IPS-20b (cell line): ENCODE results near the gene ACAP3.

Experiments
- H3K27ac ChIP-seq: one replicate; pipeline ENCODE4 v1.5.1; 2013; ENCODE audit warnings: low read length
- H3K27me3 ChIP-seq: 2 replicates; pipeline ENCODE4 v1.6.1; 2013; ENCODE audit warnings: mild to moderate bottlenecking, low read length, inconsistent platforms; ENCODE audit not compliant: insufficient read depth
- H3K36me3 ChIP-seq: 2 replicates; pipeline ENCODE4 v1.6.1; 2013; ENCODE audit warnings: low read depth, mild to moderate bottlenecking, inconsistent platforms, low read length, moderate library complexity; ENCODE audit not compliant: insufficient read depth
- H3K4me1 ChIP-seq: 2 replicates; pipeline ENCODE4 v1.6.1; 2013; ENCODE audit warnings: mild to moderate bottlenecking, control low read depth, inconsistent platforms, low read length, moderate library complexity; ENCODE audit not compliant: insufficient read depth
- H3K4me3 ChIP-seq: 2 replicates; pipeline ENCODE4 v1.5.1; 2013; ENCODE audit warnings: mild to moderate bottlenecking, low read length, inconsistent platforms
- H3K9ac ChIP-seq: 2 replicates; pipeline ENCODE4 v1.6.1; 2013; ENCODE audit warnings: low read depth, mild to moderate bottlenecking, inconsistent platforms, low read length, moderate library complexity
- H3K9me3 ChIP-seq: 2 replicates; pipeline ENCODE4 v1.6.1; 2013; ENCODE audit warnings: mild to moderate bottlenecking, low read depth, low read length, inconsistent platforms; ENCODE audit not compliant: insufficient read depth

ACAP3 gene

GRCh38 chr1:1246577-1247340 lies 61.0 kb downstream of the ACAP3 start, which contains the start of gene C1QTNF12:
C1QTNF12 (minus strand) TSS chr1:1246722; CDS start chr1:1246690, 32 bp downstream.
- peaks cover 29% of the 10 kb centered on the region for H3K27me3 ChIP-seq
- no peaks in the 10 kb centered on the region for H3K36me3 ChIP-seq
- H3K27ac ChIP-seq: no peak within 1 kb of the TSS
- no peaks in the 10 kb centered on the region for H3K9me3 ChIP-seq
- H3K4me1 ChIP-seq: no peaks in the 10 kb centered on the region
- H3K4me3 ChIP-seq: peak within 1 kb of the TSS; percentile 14; the same call in 1 of the 2 replicates
- H3K9ac ChIP-seq: no peak within 1 kb of the TSS

- H3K27ac ChIP-seq: no peak overlapping the region
- H3K9ac ChIP-seq: no peak overlapping the region
- H3K27me3 ChIP-seq: peaks cover 29% of the 10 kb centered on the region
- H3K9me3 ChIP-seq: no peaks in the 10 kb centered on the region
- no peaks in the 10 kb centered on the region for H3K36me3 ChIP-seq
- H3K4me1 ChIP-seq: no peaks in the 10 kb centered on the region
- H3K4me3 ChIP-seq: no peak overlapping the region
Observed at GRCh38 chr1:1245817-1246576, 61.7 kb downstream of the ACAP3 start.

- H3K36me3 ChIP-seq: no peaks in the 10 kb centered on the region
- H3K4me1 ChIP-seq: no peaks in the 10 kb centered on the region
- no peaks in the 10 kb centered on the region for H3K9me3 ChIP-seq
- H3K27ac ChIP-seq: no peak overlapping the region
- no peak overlapping the region for H3K4me3 ChIP-seq
- no peak overlapping the region for H3K9ac ChIP-seq
- H3K27me3 ChIP-seq: peaks cover 29% of the 10 kb centered on the region
Observed at GRCh38 chr1:1245178-1245816, 62.4 kb downstream of the ACAP3 start.

- Histone ChIP-seq H3K27me3 (peaks cover 29% of the 10 kb centered on the region), H3K4me1 (no peaks in the 10 kb centered on the region), H3K4me3 (no peak overlapping the region), H3K9me3 (no peaks in the 10 kb centered on the region), H3K36me3 (no peaks in the 10 kb centered on the region), H3K9ac (no peak overlapping the region), H3K27ac (no peak overlapping the region)
Observed at GRCh38 chr1:1244192-1244811, 63.4 kb downstream of the ACAP3 start.

- no peaks in the 10 kb centered on the region for H3K4me1 ChIP-seq
- peaks cover 29% of the 10 kb centered on the region for H3K27me3 ChIP-seq
- H3K9me3 ChIP-seq: no peaks in the 10 kb centered on the region
- H3K4me3 ChIP-seq: no peak overlapping the region
- H3K9ac ChIP-seq: no peak overlapping the region
- H3K27ac ChIP-seq: no peak overlapping the region
- H3K36me3 ChIP-seq: no peaks in the 10 kb centered on the region
Observed at GRCh38 chr1:1243807-1244191, 63.9 kb downstream of the ACAP3 start.

GRCh38 chr1:1243266-1243660 lies 64.5 kb downstream of the ACAP3 start:
- Histone ChIP-seq H3K36me3 (no peaks in the 10 kb centered on the region), H3K4me3 (no peak overlapping the region), H3K4me1 (no peaks in the 10 kb centered on the region), H3K9me3 (no peaks in the 10 kb centered on the region), H3K27ac (no peak overlapping the region), H3K27me3 (peaks cover 29% of the 10 kb centered on the region), H3K9ac (no peak overlapping the region)

- H3K27me3 ChIP-seq: peaks cover 24% of the 10 kb centered on the region
- no peak overlapping the region for H3K9ac ChIP-seq
- H3K9me3 ChIP-seq: no peaks in the 10 kb centered on the region
- H3K4me1 ChIP-seq: no peaks in the 10 kb centered on the region
- no peaks in the 10 kb centered on the region for H3K36me3 ChIP-seq
- no peak overlapping the region for H3K4me3 ChIP-seq
- H3K27ac ChIP-seq: no peak overlapping the region
Observed at GRCh38 chr1:1242461-1243265, 65.1 kb downstream of the ACAP3 start.
